K562 (cell line): ENCODE results near the gene FOSL2. TPM values are rescaled to one million over a fixed set of nuclear protein-coding genes. Genes with fewer than 3 reads are reported as not detected.

Experiments used
- ATAC-seq: fragments of 200-7000 bp; cut with Tn5 transposase; 3 replicates; pipeline ENCODE4 v1.9.1; 2020; ENCODE audit warnings: moderate library complexity
- BruUV-seq: library from RNA; stranded (reverse); fragments of 400-500 nt; replicated peaks from 2 replicates; lab custom pipeline; 2021; lab: Mats Ljungman, UMichigan
- CTCF ChIA-PET: fragments of 300-600 bp; formaldehyde crosslinking; extraction: SDS; loops from one replicate; lab custom pipeline; 2021; ENCODE audit warnings: low intra/inter-chr PET ratio; lab: Yijun Ruan, JAX
- POLR2A ChIA-PET: fragments of 300-600, 350-650 bp; sonication (Branson Sonifier 250); formaldehyde crosslinking; extraction: SDS; loops from one replicate; lab custom pipeline; 2021; ENCODE audit warnings: antibody characterized with exemption, inconsistent platforms; lab: Yijun Ruan, JAX
- DNase-seq, 4 experiments: peaks; one replicate each; pipeline versions ENCODE4 v3.0.0 to v3.0.0-alpha.2; 2011 to 2018; ENCODE audit warnings: low spot score in 3 of 4, mixed read lengths in 3 of 4; ENCODE audit errors: extremely low read depth in 1 of 4
- FAIRE-seq: peaks from 2 replicates; lab custom pipeline; 2011; peaks lifted over from hg19 to GRCh38; lab: Jason Lieb, UNC
- H2AFZ ChIP-seq: 2 replicates; pipeline ENCODE4 v1.6.0; 2011; ENCODE audit warnings: low read depth, low read length, control low read depth, inconsistent platforms
- H3K27ac ChIP-seq: fragments of 200-600 bp; 3 replicates; pipeline ENCODE4 v1.8.0; 2011; ENCODE audit warnings: low read depth, mild to moderate bottlenecking, control low read depth, inconsistent platforms, low read length, moderate library complexity, mixed read lengths; ENCODE audit errors: extremely low read depth
- H3K27me3 ChIP-seq, 2 experiments: fragments of 300-600 bp in 1 of 2; 2 replicates in 1 of 2; 3 replicates in 1 of 2; pipeline versions ENCODE4 v1.6.0 to v1.8.0; 2011; ENCODE audit warnings: inconsistent platforms in 2 of 2, low read length in 2 of 2, mild to moderate bottlenecking in 1 of 2, mixed read lengths in 1 of 2, moderate library complexity in 1 of 2; ENCODE audit not compliant: control insufficient read depth in 2 of 2, insufficient read depth in 2 of 2
- H3K36me3 ChIP-seq: fragments of 300-600 bp; 3 replicates; pipeline ENCODE4 v1.8.0; 2011; ENCODE audit warnings: mild to moderate bottlenecking, low read length, inconsistent platforms; ENCODE audit not compliant: control insufficient read depth, insufficient read depth
- H3K4me1 ChIP-seq, 2 experiments: fragments of 200-600 bp in 1 of 2; replicated peaks in 1 of 2; 2 replicates in 1 of 2; 3 replicates in 1 of 2; pipeline versions ENCODE4 v1.5.1 to v1.8.0; 2011; ENCODE audit warnings: inconsistent platforms in 2 of 2, low read length in 2 of 2, mild to moderate bottlenecking in 1 of 2, mixed read lengths in 1 of 2, moderate library complexity in 1 of 2; ENCODE audit not compliant: control insufficient read depth in 2 of 2, insufficient read depth in 2 of 2
- H3K4me2 ChIP-seq: 2 replicates; pipeline ENCODE4 v1.6.1; 2011; ENCODE audit warnings: low read length, control low read depth, inconsistent platforms, mixed read lengths; ENCODE audit not compliant: insufficient read depth
- H3K4me3 ChIP-seq: fragments of 200-600 bp; sonication (generic), shearing (Covaris generic); 2 replicates; pipeline ENCODE4 v1.5.1; 2016; ENCODE audit warnings: control low read depth, inconsistent platforms
- H3K79me2 ChIP-seq: fragments of 200-600 bp; 3 replicates; pipeline ENCODE4 v1.8.0; 2011; ENCODE audit warnings: low read length, inconsistent platforms; ENCODE audit not compliant: control insufficient read depth, insufficient read depth
- H3K9ac ChIP-seq, 2 experiments: 2 replicates each; pipeline versions ENCODE4 v1.6.0 to v1.6.1; 2011; ENCODE audit warnings: low read depth in 2 of 2, low read length in 2 of 2, control low read depth in 1 of 2, inconsistent platforms in 1 of 2, mild to moderate bottlenecking in 1 of 2, mixed read lengths in 1 of 2; ENCODE audit not compliant: insufficient read depth in 1 of 2
- H3K9me1 ChIP-seq: one replicate; pipeline ENCODE4 v1.6.0; 2011; ENCODE audit warnings: inconsistent platforms, mild to moderate bottlenecking, low read length, moderate library complexity; ENCODE audit not compliant: control insufficient read depth, insufficient read depth
- H3K9me3 ChIP-seq: replicated peaks from 2 replicates; pipeline ENCODE4 v1.5.1; 2011; ENCODE audit warnings: low read depth, low read length, inconsistent platforms; ENCODE audit not compliant: control insufficient read depth, insufficient read depth
- H4K20me1 ChIP-seq: replicated peaks from 2 replicates; pipeline ENCODE4 v1.6.1; 2011; ENCODE audit warnings: low read length, inconsistent platforms, mixed read lengths; ENCODE audit not compliant: control insufficient read depth, insufficient read depth
- BACH1 ChIP-seq: fragments of 200-800 bp; sonication (Bioruptor generic); IDR thresholded peaks from 2 replicates; pipeline ENCODE4 v1.6.1; 2016; ENCODE audit warnings: missing genetic modification characterization, missing compliant biosample characterization
- EGR1 ChIP-seq: fragments of 450-650 bp; conservative IDR thresholded peaks from 2 replicates; pipeline ENCODE4 v1.6.1; 2017; ENCODE audit warnings: mild to moderate bottlenecking
- KDM2B ChIP-seq: fragments of 250-450 bp; sonication (Bioruptor Pico); IDR thresholded peaks from 2 replicates; pipeline ENCODE4 v1.8.0; 2021; ENCODE audit warnings: mild to moderate bottlenecking, moderate library complexity
- ZFX ChIP-seq: sonication (generic); formaldehyde crosslinking; IDR thresholded peaks from 2 replicates; pipeline ENCODE4 v1.8.0; 2022; ENCODE audit warnings: mild to moderate bottlenecking, missing genetic modification reagents, moderate library complexity
- WGBS: fragments of 100-300 bp; shearing (Covaris generic); methylation state at CpG from one replicate; pipeline ENCODE4 v1.1.6; 2016; ENCODE audit warnings: low coverage, mixed read lengths; ENCODE audit not compliant: insufficient coverage; ENCODE audit errors: missing lambda C conversion rate; 5-methylcytosine and 5-hydroxymethylcytosine counted together
- in situ Hi-C: fragments of 300-500 bp; cut with MboI; formaldehyde crosslinking; loops from 4 replicates; pipeline ENCODE4 v1.15.0; 2018; ENCODE audit warnings: inconsistent platforms, mixed read lengths
- intact Hi-C: fragments of 100-400 bp; cut with micrococcal nuclease; formaldehyde crosslinking; loops from 2 replicates; pipeline ENCODE4 v1.14.2; 2022
- polyA plus RNA-seq, 8 experiments: library from polyadenylated mRNA; depleted of rRNA in 4 of 8; stranded (reverse) in 5 of 8; unstranded in 3 of 8; fragments of >200 nt; fragmentation: Nextera tagmentation in 2 of 8; fragmentation: Illumina TruSeq in 1 of 8; extraction: Ambion mirVana in 2 of 8; extraction: Trizol in 1 of 8; gene quantifications; 2 replicates each; pipeline versions ENCODE4 v1.2.1 to v1.2.3, GENCODE V29; 2011 to 2014; ENCODE audit warnings: inconsistent platforms in 1 of 8, missing spikeins in 1 of 8
- total RNA-seq, 7 experiments: library from RNA; depleted of rRNA in 6 of 7; stranded (reverse); fragments of >200 nt in 6 of 7; fragmentation: Illumina TruSeq in 2 of 7; extraction: Trizol in 2 of 7; gene quantifications; 2 replicates each; pipeline versions ENCODE4 v1.2.1 to v1.2.3, GENCODE V29; 2011 to 2021; ENCODE audit warnings: low replicate concordance in 1 of 7
- TF ChIP-seq, protein P1 (sequence below): fragments of 450-650 bp; formaldehyde crosslinking; IDR thresholded peaks from 2 replicates; pipeline ENCODE4 v1.4.0; 2022; ENCODE audit warnings: missing genetic modification characterization
- TF ChIP-seq, protein P2 (sequence below): fragments of 450-650 bp; IDR thresholded peaks from 2 replicates; pipeline ENCODE4 v1.6.1; 2016

FOSL2 gene
- total and polyA plus RNA-seq, 9 of the 15 experiments (the other 6 are each of a cell fraction or from before 2014, with no cell fraction given): 0.04 to 2.9 (median 0.80) TPM

DNA sequence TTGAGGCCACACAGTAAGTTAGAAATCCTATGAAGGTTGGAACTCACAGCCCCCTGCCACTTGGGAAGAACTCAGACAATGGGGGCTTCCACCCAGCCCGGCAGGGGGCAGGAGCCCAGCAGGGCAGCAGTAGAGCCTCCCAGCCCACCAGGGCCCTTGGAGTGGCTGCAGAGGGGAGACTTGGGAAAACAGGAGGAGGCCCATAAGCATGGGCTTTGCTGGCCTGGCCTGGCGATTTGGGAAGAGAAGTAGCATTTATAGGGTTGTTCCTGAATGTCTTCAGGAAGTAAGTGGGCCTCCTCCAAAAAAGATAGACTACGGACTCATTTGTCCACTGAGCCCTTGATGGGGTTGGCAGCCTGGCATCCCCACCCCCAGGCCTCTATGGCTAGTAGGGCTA, 17.4 kb upstream of the FOSL2 start:
- Histone ChIP-seq H3K4me3 (no peak overlapping the region), H3K9ac (no peak overlapping the region), H3K9me3 (no peaks in the 10 kb centered on the region), H3K27ac (no peak overlapping the region), H3K27me3 (no peaks in the 10 kb centered on the region; a peak in 1 of 5 replicates), H3K79me2 (no peaks in the 10 kb centered on the region), H3K9me1 (no peaks in the 10 kb centered on the region)
- CTCF ChIA-PET: no interaction called here
- intact Hi-C loops: no loop called here
- no peak for DNase-seq
- no peak for ATAC-seq
- FAIRE-seq: no peak
- POLR2A ChIA-PET: no interaction called here
- BruUV-seq: no TSS peak
- TF ChIP-seq, protein P1, sequence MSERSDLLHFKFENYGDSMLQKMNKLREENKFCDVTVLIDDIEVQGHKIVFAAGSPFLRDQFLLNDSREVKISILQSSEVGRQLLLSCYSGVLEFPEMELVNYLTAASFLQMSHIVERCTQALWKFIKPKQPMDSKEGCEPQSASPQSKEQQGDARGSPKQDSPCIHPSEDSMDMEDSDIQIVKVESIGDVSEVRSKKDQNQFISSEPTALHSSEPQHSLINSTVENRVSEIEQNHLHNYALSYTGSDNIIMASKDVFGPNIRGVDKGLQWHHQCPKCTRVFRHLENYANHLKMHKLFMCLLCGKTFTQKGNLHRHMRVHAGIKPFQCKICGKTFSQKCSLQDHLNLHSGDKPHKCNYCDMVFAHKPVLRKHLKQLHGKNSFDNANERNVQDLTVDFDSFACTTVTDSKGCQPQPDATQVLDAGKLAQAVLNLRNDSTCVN (CRISPR knock-in tag): no peak
- TF ChIP-seq, protein P2, sequence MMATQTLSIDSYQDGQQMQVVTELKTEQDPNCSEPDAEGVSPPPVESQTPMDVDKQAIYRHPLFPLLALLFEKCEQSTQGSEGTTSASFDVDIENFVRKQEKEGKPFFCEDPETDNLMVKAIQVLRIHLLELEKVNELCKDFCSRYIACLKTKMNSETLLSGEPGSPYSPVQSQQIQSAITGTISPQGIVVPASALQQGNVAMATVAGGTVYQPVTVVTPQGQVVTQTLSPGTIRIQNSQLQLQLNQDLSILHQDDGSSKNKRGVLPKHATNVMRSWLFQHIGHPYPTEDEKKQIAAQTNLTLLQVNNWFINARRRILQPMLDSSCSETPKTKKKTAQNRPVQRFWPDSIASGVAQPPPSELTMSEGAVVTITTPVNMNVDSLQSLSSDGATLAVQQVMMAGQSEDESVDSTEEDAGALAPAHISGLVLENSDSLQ: no peak
- no peak for TF ChIP-seq BACH1 (tag)
- TF ChIP-seq EGR1: no peak
- no peak for TF ChIP-seq KDM2B
- no peak for TF ChIP-seq ZFX
- TF ChIP-seq, all 486 proteins: peak for 0
- Histone ChIP-seq H4K20me1 (no peaks in the 10 kb centered on the region), H3K36me3 (no peaks in the 10 kb centered on the region), H3K4me1 (peaks cover 2 to 11% of the 10 kb centered on the region in 2 experiments; a peak in 4 of 5 replicates), H3K4me2 (no peak overlapping the region), H2AFZ (no peak overlapping the region)
- in situ Hi-C loops: no loop called here
- WGBS: 34% methylated on average over 3 of the region's 3 CpGs
